NT2/D1 (cell line): ENCODE results near the gene FAM124A.

Source experiments
- SUZ12 ChIP-seq: IDR thresholded peaks from 2 replicates; pipeline ENCODE4 v1.6.1; 2011; ENCODE audit not compliant: insufficient read length, insufficient read depth; ENCODE audit errors: extremely low read depth
- YY1 ChIP-seq: IDR thresholded peaks from 2 replicates; pipeline ENCODE4 v1.6.1; 2011; ENCODE audit not compliant: insufficient read length, insufficient read depth
- ZNF274 ChIP-seq: IDR thresholded peaks from 2 replicates; pipeline ENCODE4 v1.6.1; 2011; ENCODE audit warnings: mild to moderate bottlenecking, low read depth, low read length

DNA sequence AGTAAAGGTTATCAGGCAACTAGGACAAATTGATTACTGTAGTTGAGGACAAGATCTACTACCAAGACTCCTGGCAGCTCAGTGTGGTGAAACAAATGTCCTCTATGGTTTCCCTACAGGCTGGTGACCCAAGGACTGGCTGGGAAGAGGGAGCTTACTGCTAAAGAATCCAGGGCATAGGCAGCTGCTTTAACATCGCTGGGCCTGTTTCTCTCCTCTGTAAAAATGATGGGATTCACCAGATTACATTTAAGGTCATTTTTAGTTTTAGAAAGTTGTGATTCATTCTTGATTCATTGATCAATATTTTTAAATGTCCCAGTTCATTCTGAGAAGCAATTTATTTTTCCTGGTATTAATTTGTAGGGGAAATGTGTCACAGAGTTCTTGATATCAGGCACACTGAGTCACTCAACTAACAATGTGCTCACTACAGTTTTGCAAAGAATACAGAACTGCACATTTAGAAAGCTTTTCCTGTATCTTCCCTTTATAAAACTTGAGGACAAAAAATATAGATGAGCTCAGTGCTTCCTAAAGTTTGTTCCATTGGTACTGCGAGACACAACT, 19.6 kb upstream of the FAM124A start:
- TF ChIP-seq YY1 (no peak), ZNF274 (no peak), SUZ12 (no peak)
